Astrocyte of the spinal cord (primary cell): Measurements from ENCODE around the gene ABAT.

Experiments
- DNase-seq: peaks from one replicate; pipeline ENCODE4 v3.0.0; 2011; ENCODE audit warnings: low read depth, low spot score
- H3K4me3 ChIP-seq: 2 replicates; pipeline ENCODE4 v1.5.1; 2011; ENCODE audit warnings: low read depth, mild to moderate bottlenecking, low read length, moderate library complexity
- in situ Hi-C: cut with HindIII; loops from 2 replicates; pipeline ENCODE4 v1.10.0; 2017; ENCODE audit warnings: low sequenced_read_pairs
- TF ChIP-seq, protein P1 (sequence below): IDR thresholded peaks from 2 replicates; pipeline ENCODE4 v1.5.1; 2012; ENCODE audit warnings: low read depth, mild to moderate bottlenecking, low read length, inconsistent platforms

ABAT gene

GRCh38 chr16:8727857-8728618, 53.6 kb downstream of the ABAT start:
- in situ Hi-C loops: no loop called here
- DNase-seq: no peak
- no peak overlapping the region for H3K4me3 ChIP-seq
- TF ChIP-seq, protein P1, sequence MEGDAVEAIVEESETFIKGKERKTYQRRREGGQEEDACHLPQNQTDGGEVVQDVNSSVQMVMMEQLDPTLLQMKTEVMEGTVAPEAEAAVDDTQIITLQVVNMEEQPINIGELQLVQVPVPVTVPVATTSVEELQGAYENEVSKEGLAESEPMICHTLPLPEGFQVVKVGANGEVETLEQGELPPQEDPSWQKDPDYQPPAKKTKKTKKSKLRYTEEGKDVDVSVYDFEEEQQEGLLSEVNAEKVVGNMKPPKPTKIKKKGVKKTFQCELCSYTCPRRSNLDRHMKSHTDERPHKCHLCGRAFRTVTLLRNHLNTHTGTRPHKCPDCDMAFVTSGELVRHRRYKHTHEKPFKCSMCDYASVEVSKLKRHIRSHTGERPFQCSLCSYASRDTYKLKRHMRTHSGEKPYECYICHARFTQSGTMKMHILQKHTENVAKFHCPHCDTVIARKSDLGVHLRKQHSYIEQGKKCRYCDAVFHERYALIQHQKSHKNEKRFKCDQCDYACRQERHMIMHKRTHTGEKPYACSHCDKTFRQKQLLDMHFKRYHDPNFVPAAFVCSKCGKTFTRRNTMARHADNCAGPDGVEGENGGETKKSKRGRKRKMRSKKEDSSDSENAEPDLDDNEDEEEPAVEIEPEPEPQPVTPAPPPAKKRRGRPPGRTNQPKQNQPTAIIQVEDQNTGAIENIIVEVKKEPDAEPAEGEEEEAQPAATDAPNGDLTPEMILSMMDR: no peak

DNA sequence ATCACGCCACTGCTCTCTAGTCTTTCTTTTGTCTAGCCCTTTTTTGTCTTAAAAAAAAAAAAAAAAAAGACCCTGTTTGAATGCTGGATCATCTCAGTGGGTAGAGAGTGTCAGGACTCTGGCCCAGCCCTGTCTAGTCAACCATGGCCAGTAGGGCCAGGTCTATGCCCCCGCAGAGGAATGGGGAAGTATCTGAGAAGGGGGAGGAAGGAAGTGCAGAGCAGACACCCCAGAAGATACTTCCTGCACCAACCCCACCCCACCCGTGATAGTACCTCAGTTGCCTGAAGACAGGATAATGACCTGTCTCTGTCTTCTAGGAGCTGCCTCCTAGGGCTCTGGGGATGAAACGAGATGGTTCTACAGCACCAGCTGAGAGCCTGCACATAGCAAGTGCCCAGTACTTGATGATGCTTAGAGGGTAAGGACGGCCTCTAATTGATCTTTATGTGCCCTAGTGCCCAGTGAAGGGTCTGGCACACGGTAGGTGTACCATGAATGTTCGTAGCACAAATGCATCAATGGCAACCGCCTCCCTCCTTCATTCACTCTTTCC, 55.4 kb downstream of the ABAT start:
- no peak for DNase-seq
- H3K4me3 ChIP-seq: no peak overlapping the region
- in situ Hi-C loops: no loop called here
- TF ChIP-seq, protein P1: no peak

DNA sequence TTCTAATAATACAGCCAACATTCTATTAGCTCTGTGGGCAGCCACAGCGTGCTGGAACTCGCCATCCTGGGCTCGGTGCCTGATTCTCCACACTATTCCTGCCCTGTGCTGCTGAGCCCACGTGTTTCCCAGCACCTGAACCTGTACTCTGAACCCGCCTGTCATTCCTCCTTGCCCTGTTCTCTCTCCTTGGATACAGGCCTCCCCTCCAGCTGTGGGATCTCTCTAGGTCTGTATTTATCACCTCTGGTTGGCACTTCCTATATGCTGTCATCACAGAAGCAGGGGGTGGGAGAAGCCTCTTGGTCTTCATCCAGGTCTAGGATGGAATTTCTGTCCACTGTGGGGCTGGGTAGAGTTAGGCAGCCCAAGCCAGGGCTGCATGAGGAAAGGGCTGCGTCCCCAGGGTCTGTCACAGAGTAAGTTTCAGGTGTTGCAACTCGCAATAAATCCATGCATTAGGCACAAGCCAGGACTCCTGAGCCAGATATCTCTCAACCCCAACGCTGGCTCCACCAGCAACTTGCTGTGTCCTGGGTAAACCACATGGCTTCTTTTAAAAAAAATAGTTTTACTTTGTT, 56.0 kb downstream of the ABAT start:
- TF ChIP-seq, protein P1: no peak
- no peak for DNase-seq
- H3K4me3 ChIP-seq: no peak overlapping the region
- in situ Hi-C loops: no loop called here

DNA sequence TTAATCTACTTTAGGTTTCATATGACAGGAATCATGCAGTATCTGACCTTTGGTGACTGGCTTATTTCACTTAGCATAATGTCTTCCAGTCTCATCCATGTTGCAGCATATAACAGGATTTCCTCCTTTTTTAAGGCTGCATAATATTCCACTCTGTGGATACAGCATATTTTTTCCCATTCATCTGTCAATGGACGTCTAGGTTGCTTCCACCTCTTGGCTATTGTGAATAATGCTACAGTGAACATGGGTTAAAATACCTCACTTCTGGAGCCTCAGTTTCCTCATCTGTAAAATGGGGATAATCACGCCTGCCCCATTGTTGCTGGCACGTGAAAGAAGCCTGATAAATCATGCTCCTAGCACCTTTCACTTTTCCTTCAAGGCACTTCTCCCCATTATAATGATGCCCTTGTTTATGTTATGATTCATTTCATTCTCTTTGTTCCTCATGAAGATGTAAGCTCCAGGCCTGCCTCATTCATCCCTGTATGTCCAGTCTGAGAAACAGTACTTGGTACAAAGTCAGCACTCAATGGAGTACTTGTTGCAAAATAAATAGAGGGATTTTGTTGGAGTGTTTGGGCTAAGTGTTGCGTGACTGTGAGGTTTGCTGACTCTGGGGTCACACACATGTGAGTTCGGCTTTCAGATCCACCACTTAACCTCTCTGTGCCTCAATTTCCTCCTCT, 59.6 kb downstream of the ABAT start:
- in situ Hi-C loops: no loop called here
- no peak overlapping the region for H3K4me3 ChIP-seq
- TF ChIP-seq, protein P1: no peak
- no peak for DNase-seq

DNA sequence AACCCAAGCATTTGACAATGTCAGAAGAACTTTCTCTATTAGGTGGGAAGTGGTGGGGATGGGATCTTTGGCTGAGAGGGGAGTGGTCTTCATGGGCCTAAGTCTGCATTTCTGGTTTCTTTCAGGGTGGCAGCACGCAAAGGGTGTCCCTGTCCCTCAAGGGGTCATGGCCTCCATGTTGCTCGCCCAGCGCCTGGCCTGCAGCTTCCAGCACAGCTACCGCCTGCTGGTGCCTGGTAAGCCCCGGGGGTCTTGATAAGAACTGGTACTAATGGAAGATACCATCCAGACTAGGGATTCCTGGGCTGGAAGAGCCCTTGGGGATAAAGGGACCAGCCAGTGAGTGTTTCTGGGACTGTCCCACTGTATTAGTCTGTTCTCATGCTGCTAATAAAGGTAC, 61.2 kb downstream of the ABAT start:
- TF ChIP-seq, protein P1: no peak
- DNase-seq: no peak
- in situ Hi-C loops: no loop called here
- H3K4me3 ChIP-seq: no peak overlapping the region

DNA sequence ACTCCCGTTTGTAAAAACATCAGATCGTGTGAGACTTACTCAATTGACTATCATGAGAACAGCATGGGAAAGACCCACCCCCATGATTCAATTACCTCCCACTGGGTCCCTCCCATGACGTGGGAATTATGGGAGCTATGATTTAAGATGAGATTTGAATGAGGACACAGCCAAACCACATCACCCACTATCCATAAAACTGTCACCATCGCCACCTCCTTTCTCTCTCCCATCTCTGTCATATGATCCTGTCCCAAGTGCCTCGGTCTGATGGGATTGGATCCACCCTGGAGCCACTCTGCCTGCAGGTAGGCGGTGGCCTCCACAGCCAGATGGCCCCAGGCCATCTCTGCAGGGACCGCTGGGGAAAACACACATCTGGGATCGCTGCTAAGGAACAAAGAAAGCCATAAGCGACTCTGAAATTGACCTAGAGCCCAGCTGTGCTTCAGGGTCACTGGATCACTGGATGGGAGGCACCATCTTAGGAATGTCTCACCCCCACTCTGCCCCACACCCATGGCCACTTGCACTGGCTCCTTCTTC, 61.8 kb downstream of the ABAT start:
- no peak for DNase-seq
- no peak overlapping the region for H3K4me3 ChIP-seq
- TF ChIP-seq, protein P1: no peak
- in situ Hi-C loops: no loop called here
